K562 (cell line): ENCODE results near the gene TCF3. TPM values are rescaled to one million over a fixed set of nuclear protein-coding genes. Genes with fewer than 3 reads are reported as not detected.

Experiments
- ATAC-seq: fragments of 200-7000 bp; cut with Tn5 transposase; 3 replicates; pipeline ENCODE4 v1.9.1; 2020; ENCODE audit warnings: moderate library complexity
- BruUV-seq: library from RNA; stranded (reverse); fragments of 400-500 nt; replicated peaks from 2 replicates; lab custom pipeline; 2021; lab: Mats Ljungman, UMichigan
- CTCF ChIA-PET: fragments of 300-600 bp; formaldehyde crosslinking; extraction: SDS; loops from one replicate; lab custom pipeline; 2021; ENCODE audit warnings: low intra/inter-chr PET ratio; lab: Yijun Ruan, JAX
- POLR2A ChIA-PET: fragments of 300-600, 350-650 bp; sonication (Branson Sonifier 250); formaldehyde crosslinking; extraction: SDS; loops from one replicate; lab custom pipeline; 2021; ENCODE audit warnings: antibody characterized with exemption, inconsistent platforms; lab: Yijun Ruan, JAX
- DNase-seq, 4 experiments: peaks; one replicate each; pipeline versions ENCODE4 v3.0.0 to v3.0.0-alpha.2; 2011 to 2018; ENCODE audit warnings: low spot score in 3 of 4, mixed read lengths in 3 of 4; ENCODE audit errors: extremely low read depth in 1 of 4
- FAIRE-seq: peaks from 2 replicates; lab custom pipeline; 2011; peaks lifted over from hg19 to GRCh38; lab: Jason Lieb, UNC
- H2AFZ ChIP-seq: 2 replicates; pipeline ENCODE4 v1.6.0; 2011; ENCODE audit warnings: low read depth, low read length, control low read depth, inconsistent platforms
- H3K27ac ChIP-seq: fragments of 200-600 bp; 3 replicates; pipeline ENCODE4 v1.8.0; 2011; ENCODE audit warnings: low read depth, mild to moderate bottlenecking, control low read depth, inconsistent platforms, low read length, moderate library complexity, mixed read lengths; ENCODE audit errors: extremely low read depth
- H3K27me3 ChIP-seq, 2 experiments: fragments of 300-600 bp in 1 of 2; 2 replicates in 1 of 2; 3 replicates in 1 of 2; pipeline versions ENCODE4 v1.6.0 to v1.8.0; 2011; ENCODE audit warnings: inconsistent platforms in 2 of 2, low read length in 2 of 2, mild to moderate bottlenecking in 1 of 2, mixed read lengths in 1 of 2, moderate library complexity in 1 of 2; ENCODE audit not compliant: control insufficient read depth in 2 of 2, insufficient read depth in 2 of 2
- H3K36me3 ChIP-seq: fragments of 300-600 bp; 3 replicates; pipeline ENCODE4 v1.8.0; 2011; ENCODE audit warnings: mild to moderate bottlenecking, low read length, inconsistent platforms; ENCODE audit not compliant: control insufficient read depth, insufficient read depth
- H3K4me1 ChIP-seq, 2 experiments: fragments of 200-600 bp in 1 of 2; replicated peaks in 1 of 2; 2 replicates in 1 of 2; 3 replicates in 1 of 2; pipeline versions ENCODE4 v1.5.1 to v1.8.0; 2011; ENCODE audit warnings: inconsistent platforms in 2 of 2, low read length in 2 of 2, mild to moderate bottlenecking in 1 of 2, mixed read lengths in 1 of 2, moderate library complexity in 1 of 2; ENCODE audit not compliant: control insufficient read depth in 2 of 2, insufficient read depth in 2 of 2
- H3K4me2 ChIP-seq: 2 replicates; pipeline ENCODE4 v1.6.1; 2011; ENCODE audit warnings: low read length, control low read depth, inconsistent platforms, mixed read lengths; ENCODE audit not compliant: insufficient read depth
- H3K4me3 ChIP-seq: fragments of 200-600 bp; sonication (generic), shearing (Covaris generic); 2 replicates; pipeline ENCODE4 v1.5.1; 2016; ENCODE audit warnings: control low read depth, inconsistent platforms
- H3K79me2 ChIP-seq: fragments of 200-600 bp; 3 replicates; pipeline ENCODE4 v1.8.0; 2011; ENCODE audit warnings: low read length, inconsistent platforms; ENCODE audit not compliant: control insufficient read depth, insufficient read depth
- H3K9ac ChIP-seq, 2 experiments: 2 replicates each; pipeline versions ENCODE4 v1.6.0 to v1.6.1; 2011; ENCODE audit warnings: low read depth in 2 of 2, low read length in 2 of 2, control low read depth in 1 of 2, inconsistent platforms in 1 of 2, mild to moderate bottlenecking in 1 of 2, mixed read lengths in 1 of 2; ENCODE audit not compliant: insufficient read depth in 1 of 2
- H3K9me1 ChIP-seq: one replicate; pipeline ENCODE4 v1.6.0; 2011; ENCODE audit warnings: inconsistent platforms, mild to moderate bottlenecking, low read length, moderate library complexity; ENCODE audit not compliant: control insufficient read depth, insufficient read depth
- H3K9me3 ChIP-seq: replicated peaks from 2 replicates; pipeline ENCODE4 v1.5.1; 2011; ENCODE audit warnings: low read depth, low read length, inconsistent platforms; ENCODE audit not compliant: control insufficient read depth, insufficient read depth
- H4K20me1 ChIP-seq: replicated peaks from 2 replicates; pipeline ENCODE4 v1.6.1; 2011; ENCODE audit warnings: low read length, inconsistent platforms, mixed read lengths; ENCODE audit not compliant: control insufficient read depth, insufficient read depth
- ATF6 ChIP-seq: sonication (generic); formaldehyde crosslinking; IDR thresholded peaks from 2 replicates; pipeline ENCODE4 v1.4.0; 2020; ENCODE audit warnings: mild to moderate bottlenecking, missing genetic modification reagents
- CAMTA2 ChIP-seq: fragments of 250-450 bp; sonication (Bioruptor Pico); conservative IDR thresholded peaks from 2 replicates; pipeline ENCODE4 v1.5.1; 2022
- CXXC5 ChIP-seq: fragments of 250-450 bp; sonication (Bioruptor Pico); IDR thresholded peaks from 2 replicates; pipeline ENCODE4 v1.8.0; 2022; ENCODE audit warnings: inconsistent platforms, mild to moderate bottlenecking, moderate library complexity
- DPF2 ChIP-seq: fragments of 450-650 bp; IDR thresholded peaks from 2 replicates; pipeline ENCODE4 v1.6.1; 2016
- EHMT2 ChIP-seq: fragments of 450-650 bp; IDR thresholded peaks from 2 replicates; pipeline ENCODE4 v1.6.1; 2018; ENCODE audit warnings: antibody characterized with exemption
- FOS ChIP-seq: IDR thresholded peaks from 3 replicates; pipeline ENCODE4 v1.6.1; 2011; ENCODE audit not compliant: insufficient read length; ENCODE audit errors: extremely low read depth
- HES1 ChIP-seq: fragments of 450-650 bp; IDR thresholded peaks from 2 replicates; pipeline ENCODE4 v1.6.1; 2016; ENCODE audit warnings: low read depth, mild to moderate bottlenecking, moderate library complexity
- MAX ChIP-seq: sonication (generic); formaldehyde crosslinking; IDR thresholded peaks from 2 replicates; pipeline ENCODE4 v1.9.0; 2022; ENCODE audit warnings: mild to moderate bottlenecking, missing genetic modification reagents
- MXD1 ChIP-seq: fragments of 250-450 bp; sonication (Bioruptor Pico); IDR thresholded peaks from 2 replicates; pipeline ENCODE4 v1.8.0; 2021; ENCODE audit warnings: borderline replicate concordance, mild to moderate bottlenecking, moderate library complexity; ENCODE audit not compliant: poor library complexity, severe bottlenecking
- RBM14 ChIP-seq: fragments of 200-400 bp; formaldehyde crosslinking; IDR thresholded peaks from 2 replicates; pipeline ENCODE4 v1.6.1; 2018; ENCODE audit warnings: low read depth, mild to moderate bottlenecking, low read length, moderate library complexity, borderline replicate concordance; ENCODE audit not compliant: insufficient read depth
- SAFB2 ChIP-seq: fragments of 200-400 bp; formaldehyde crosslinking; IDR thresholded peaks from 2 replicates; pipeline ENCODE4 v1.6.1; 2018; ENCODE audit warnings: borderline replicate concordance, low read length, low read depth, moderate library complexity; ENCODE audit not compliant: severe bottlenecking
- SMAD4 ChIP-seq: fragments of 250-450 bp; sonication (Bioruptor Pico); conservative IDR thresholded peaks from 2 replicates; pipeline ENCODE4 v1.8.0; 2021; ENCODE audit warnings: inconsistent platforms, mild to moderate bottlenecking, moderate library complexity
- TRIM24 ChIP-seq, 2 experiments: fragments of 450-650 bp; IDR thresholded peaks; 2 replicates each; pipeline ENCODE4 v1.6.1; 2016
- ZNF408 ChIP-seq: fragments of 250-450 bp; sonication (Bioruptor Pico); IDR thresholded peaks from 2 replicates; pipeline ENCODE4 v1.4.0; 2020; ENCODE audit warnings: low read depth, mild to moderate bottlenecking, moderate library complexity
- ZNF583 ChIP-seq: fragments of 250-450 bp; sonication (Bioruptor Pico); IDR thresholded peaks from 2 replicates; pipeline ENCODE4 v1.4.0; 2020
- ZNF589 ChIP-seq: fragments of 200-800 bp; sonication (Bioruptor generic); IDR thresholded peaks from 2 replicates; pipeline ENCODE4 v1.6.1; 2016; ENCODE audit warnings: low read depth, missing genetic modification characterization, missing compliant biosample characterization
- WGBS: fragments of 100-300 bp; shearing (Covaris generic); methylation state at CpG from one replicate; pipeline ENCODE4 v1.1.6; 2016; ENCODE audit warnings: low coverage, mixed read lengths; ENCODE audit not compliant: insufficient coverage; ENCODE audit errors: missing lambda C conversion rate; 5-methylcytosine and 5-hydroxymethylcytosine counted together
- in situ Hi-C: fragments of 300-500 bp; cut with MboI; formaldehyde crosslinking; loops from 4 replicates; pipeline ENCODE4 v1.15.0; 2018; ENCODE audit warnings: inconsistent platforms, mixed read lengths
- intact Hi-C: fragments of 100-400 bp; cut with micrococcal nuclease; formaldehyde crosslinking; loops from 2 replicates; pipeline ENCODE4 v1.14.2; 2022
- polyA plus RNA-seq, 8 experiments: library from polyadenylated mRNA; depleted of rRNA in 4 of 8; stranded (reverse) in 5 of 8; unstranded in 3 of 8; fragments of >200 nt; fragmentation: Nextera tagmentation in 2 of 8; fragmentation: Illumina TruSeq in 1 of 8; extraction: Ambion mirVana in 2 of 8; extraction: Trizol in 1 of 8; gene quantifications; 2 replicates each; pipeline versions ENCODE4 v1.2.1 to v1.2.3, GENCODE V29; 2011 to 2014; ENCODE audit warnings: inconsistent platforms in 1 of 8, missing spikeins in 1 of 8
- total RNA-seq, 7 experiments: library from RNA; depleted of rRNA in 6 of 7; stranded (reverse); fragments of >200 nt in 6 of 7; fragmentation: Illumina TruSeq in 2 of 7; extraction: Trizol in 2 of 7; gene quantifications; 2 replicates each; pipeline versions ENCODE4 v1.2.1 to v1.2.3, GENCODE V29; 2011 to 2021; ENCODE audit warnings: low replicate concordance in 1 of 7
- TF ChIP-seq, protein P1 (sequence below): fragments of 250-450 bp; sonication (Bioruptor Pico); IDR thresholded peaks from 2 replicates; pipeline ENCODE4 v1.9.0; 2021; ENCODE audit warnings: mild to moderate bottlenecking

The TCF3 gene
- total and polyA plus RNA-seq, 9 of the 15 experiments (the other 6 are each of a cell fraction or from before 2014, with no cell fraction given): 5.6 to 259 (median 84.0) TPM

DNA sequence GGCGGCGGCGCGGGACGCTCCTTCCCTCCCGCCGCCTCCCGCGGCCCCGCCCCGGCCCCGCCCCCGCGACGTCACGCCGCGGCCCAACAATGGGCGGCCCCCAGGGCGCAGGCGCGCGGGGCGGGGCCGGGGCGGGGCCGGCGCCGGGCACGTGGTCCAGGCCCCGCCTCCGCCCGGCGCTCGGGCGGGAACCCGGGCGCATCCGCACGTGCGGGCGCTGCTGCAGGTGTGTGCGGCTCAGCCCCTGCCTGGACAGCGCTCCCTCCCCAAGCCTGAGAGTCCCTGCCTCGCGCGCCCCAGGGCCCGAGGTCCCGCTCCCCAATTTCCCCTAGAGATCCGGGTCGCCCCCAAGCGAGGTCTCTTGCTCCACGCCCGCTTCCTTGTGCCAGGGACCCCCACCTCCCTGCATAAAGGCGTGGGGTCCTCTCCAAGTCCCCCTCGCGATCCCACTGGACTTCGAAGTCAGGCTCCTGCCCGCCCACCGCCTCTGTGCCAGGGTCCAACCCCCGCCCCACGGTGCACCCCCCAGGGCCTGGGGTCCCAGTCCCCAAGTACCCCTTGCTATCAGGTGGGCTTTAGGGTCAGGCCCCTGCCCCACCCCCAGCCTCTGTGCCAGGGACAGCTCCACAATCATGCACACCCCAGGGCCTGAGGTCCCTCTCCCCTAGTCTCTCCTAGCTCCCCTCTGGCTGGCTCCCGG is 83.9 kb downstream of the TCF3 start, which contains the start of gene MEX3D (continued):
- TF ChIP-seq ATF6 (CRISPR knock-in tag) (peak; percentile 93; the same call in 1 of the 2 replicates), SAFB2 (no peak), SMAD4 (CRISPR knock-in tag) (peak; percentile 50; the same call in 1 of the 2 replicates), FOS (no peak)

GRCh38 chr19:1567848-1568227 is 84.6 kb downstream of the TCF3 start:
- Histone ChIP-seq H3K36me3 (no peaks in the 10 kb centered on the region), H3K27me3 (no peaks in the 10 kb centered on the region), H3K4me2 (no peak overlapping the region), H3K79me2 (peaks cover 32% of the 10 kb centered on the region), H3K9me1 (no peaks in the 10 kb centered on the region), H3K4me3 (peak overlapping the region; percentile 50; the same call in 1 of the 2 replicates), H3K27ac (no peak overlapping the region), H4K20me1 (peaks cover 5% of the 10 kb centered on the region), H2AFZ (no peak overlapping the region), H3K9ac (peak overlapping the region in 1 of 2 experiments; percentile 92; a peak in 2 of 4 replicates), H3K9me3 (no peaks in the 10 kb centered on the region), H3K4me1 (peaks cover 6 to 44% of the 10 kb centered on the region in 2 experiments)
- ChIA-PET POLR2A (interaction anchor here (0.6 kb wide), 1 partner anchor 38 kb away, joined by 3 read pairs; no protein-coding TSS in a partner anchor), CTCF (no interaction called here)
- DNase-seq (peak in 3 of 4 experiments; percentile 29 to 84 (median 82)), ATAC-seq (no peak), FAIRE-seq (no peak)
- whole genome bisulfite sequencing: 0% methylated on average over 6 of the region's 73 CpGs
- intact Hi-C loops (no loop called here), in situ Hi-C loops (no loop called here)
- BruUV-seq: no TSS peak
- no peak for TF ChIP-seq ZNF583 (CRISPR knock-in tag)
- no peak for TF ChIP-seq DPF2
- TF ChIP-seq CXXC5: no peak
- no peak for TF ChIP-seq CAMTA2 (CRISPR knock-in tag)
- TF ChIP-seq MXD1 (CRISPR knock-in tag): no peak
- no peak for TF ChIP-seq RBM14
- TF ChIP-seq MAX (CRISPR knock-in tag): no peak
- TF ChIP-seq, protein P1, sequence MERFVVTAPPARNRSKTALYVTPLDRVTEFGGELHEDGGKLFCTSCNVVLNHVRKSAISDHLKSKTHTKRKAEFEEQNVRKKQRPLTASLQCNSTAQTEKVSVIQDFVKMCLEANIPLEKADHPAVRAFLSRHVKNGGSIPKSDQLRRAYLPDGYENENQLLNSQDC (CRISPR knock-in tag): no peak
- TF ChIP-seq HES1: no peak
- TF ChIP-seq EHMT2: no peak
- no peak for TF ChIP-seq ZNF408 (CRISPR knock-in tag)
- no peak for TF ChIP-seq ZNF589 (CRISPR knock-in tag)
- no peak for TF ChIP-seq TRIM24 (IDR thresholded peaks at IDR 0.05)
